Stimulated activated CD4-positive, alpha-beta T cell treated with anti-CD3 and anti-CD28 coated beads, Interleukin-2, amount 100 ng/mL, for 4 hours (primary cell): ENCODE data around the gene LCE3B.

Experiments used
- DNase-seq: peaks from one replicate; pipeline ENCODE4 v3.0.0-alpha.2; 2020; ENCODE audit warnings: low read depth

LCE3B gene

DNA sequence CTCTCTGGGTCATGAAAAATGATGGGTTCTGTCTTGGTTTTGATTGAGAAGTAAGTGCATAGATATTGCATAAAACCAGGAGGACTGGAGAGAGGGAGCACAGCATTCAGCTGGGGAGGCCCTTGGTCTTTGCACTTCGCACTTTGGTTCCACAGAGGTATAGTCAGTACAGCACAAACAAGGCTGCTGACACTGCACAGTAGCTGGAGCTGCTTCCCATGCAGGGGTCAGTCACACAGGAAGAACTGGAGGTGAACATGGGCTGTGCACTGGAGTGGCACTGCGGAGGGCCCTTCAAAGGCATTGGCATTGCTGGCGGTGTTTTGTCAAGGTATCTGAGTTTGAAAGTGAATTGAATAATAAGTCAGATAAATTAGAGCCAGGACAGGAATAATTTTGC, 45.0 kb downstream of the LCE3B start:
- DNase-seq, result no peak

- no peak for DNase-seq
Observed at GRCh38 chr1:152663098-152663497, 49.5 kb downstream of the LCE3B start, which contains the start of gene LCE2D. TSS of gene LCE2D (plus strand) at chr1:152663380. CDS start at chr1:152664106, 726 bp downstream.
